ENCODE measurements around the gene ANO3. TPM values are rescaled to one million over a fixed set of nuclear protein-coding genes. Genes with fewer than 3 reads are reported as not detected.

The ANO3 gene
- total and polyA plus RNA-seq, 4 donors, result under 0.01 to 2.0 (median 0.40) TPM

- no peak overlapping the region for H3K4me3 ChIP-seq (ENCODE audit: low read depth in 1 of 3, low read length in 3 of 3)
- H3K36me3 ChIP-seq (ENCODE audit: control insufficient read depth in 4 of 4, insufficient read depth in 3 of 4, low read depth in 1 of 4, low read length in 3 of 4), result no peaks in the 10 kb centered on the region
- H3K9ac ChIP-seq (ENCODE audit: low read depth in 1 of 2, low read length in 2 of 2), result no peak overlapping the region
- no peak overlapping the region for H3K27ac ChIP-seq (ENCODE audit: low read depth in 1 of 2, low read length in 2 of 2)
- H3K4me1 ChIP-seq (ENCODE audit: control insufficient read depth in 4 of 4, insufficient read depth in 4 of 4, low read length in 3 of 4), result no peaks in the 10 kb centered on the region
- TF ChIP-seq NR2F2 (IDR thresholded peaks at IDR 0.05) (no peak), HNF4G (IDR thresholded peaks at IDR 0.05) (no peak), TAF1 (conservative IDR thresholded peaks at IDR 0.05) (no peak)
- peaks cover 0 to 11% (median 3%) of the 10 kb centered on the region in 4 donors for H3K9me3 ChIP-seq (ENCODE audit: control insufficient read depth in 4 of 4, low read length in 3 of 4)
- H3K27me3 ChIP-seq (ENCODE audit: control insufficient read depth in 4 of 4, insufficient read depth in 4 of 4, low read length in 3 of 4), result no peaks in the 10 kb centered on the region
- 87% methylated on average over 1 of the region's 1 CpG for WGBS
- DNase-seq (ENCODE audit: low spot score), result no peak
Observed at GRCh38 chr11:26365284-26365683, 33.4 kb downstream of the ANO3 start.

GRCh38 chr11:26377619-26378018, 45.7 kb downstream of the ANO3 start:
- no peaks in the 10 kb centered on the region for H3K36me3 ChIP-seq (ENCODE audit: control insufficient read depth in 4 of 4, insufficient read depth in 3 of 4, low read depth in 1 of 4, low read length in 3 of 4)
- no peak overlapping the region for H3K27ac ChIP-seq (ENCODE audit: low read depth in 1 of 2, low read length in 2 of 2)
- no peak overlapping the region for H3K4me3 ChIP-seq (ENCODE audit: low read depth in 1 of 3, low read length in 3 of 3)
- no peaks in the 10 kb centered on the region for H3K27me3 ChIP-seq (ENCODE audit: control insufficient read depth in 4 of 4, insufficient read depth in 4 of 4, low read length in 3 of 4)
- peaks cover 0 to 4% (median 1%) of the 10 kb centered on the region in 4 donors for H3K9me3 ChIP-seq (ENCODE audit: control insufficient read depth in 4 of 4, low read length in 3 of 4)
- DNase-seq (ENCODE audit: low spot score), result no peak
- no peak overlapping the region for H3K9ac ChIP-seq (ENCODE audit: low read depth in 1 of 2, low read length in 2 of 2)
- no peak for TF ChIP-seq YY1 (IDR thresholded peaks at IDR 0.05)
- no peak for TF ChIP-seq RAD21 (IDR thresholded peaks at IDR 0.05)
- no peak for TF ChIP-seq HNF4A (conservative IDR thresholded peaks at IDR 0.05)
- no peak for TF ChIP-seq HNF4G (IDR thresholded peaks at IDR 0.05)
- TF ChIP-seq MAX (IDR thresholded peaks at IDR 0.05), result no peak
- TF ChIP-seq ZBTB33 (IDR thresholded peaks at IDR 0.05), result no peak
- no peak for TF ChIP-seq SP1 (IDR thresholded peaks at IDR 0.05)
- WGBS, result 83% methylated on average over 1 of the region's 1 CpG
- H3K4me1 ChIP-seq (ENCODE audit: control insufficient read depth in 4 of 4, insufficient read depth in 4 of 4, low read length in 3 of 4), result no peaks in the 10 kb centered on the region

- H3K4me1 ChIP-seq (ENCODE audit: control insufficient read depth in 4 of 4, insufficient read depth in 4 of 4, low read length in 3 of 4), result no peaks in the 10 kb centered on the region
- DNase-seq (ENCODE audit: low spot score), result no peak
- no peak overlapping the region for H3K9ac ChIP-seq (ENCODE audit: low read depth in 1 of 2, low read length in 2 of 2)
- 44% methylated on average over 1 of the region's 1 CpG for WGBS
- H3K27ac ChIP-seq (ENCODE audit: low read depth in 1 of 2, low read length in 2 of 2), result no peak overlapping the region
- TF ChIP-seq ZBTB33 (IDR thresholded peaks at IDR 0.05), result no peak
- no peak for TF ChIP-seq EGR1 (IDR thresholded peaks at IDR 0.05; ENCODE audit: low read depth in 2 of 2)
- no peak for TF ChIP-seq ATF3 (IDR thresholded peaks at IDR 0.05)
- no peak for TF ChIP-seq GABPA (IDR thresholded peaks at IDR 0.05 in 1 of 2, conservative IDR thresholded peaks at IDR 0.05 in 1 of 2)
- no peak for TF ChIP-seq SP1 (IDR thresholded peaks at IDR 0.05)
- TF ChIP-seq HNF4A (conservative IDR thresholded peaks at IDR 0.05), result no peak
- no peak for TF ChIP-seq JUND (IDR thresholded peaks at IDR 0.05)
- no peak overlapping the region for H3K4me3 ChIP-seq (ENCODE audit: low read depth in 1 of 3, low read length in 3 of 3)
- no peaks in the 10 kb centered on the region for H3K27me3 ChIP-seq (ENCODE audit: control insufficient read depth in 4 of 4, insufficient read depth in 4 of 4, low read length in 3 of 4)
- H3K36me3 ChIP-seq (ENCODE audit: control insufficient read depth in 4 of 4, insufficient read depth in 3 of 4, low read depth in 1 of 4, low read length in 3 of 4), result no peaks in the 10 kb centered on the region
- H3K9me3 ChIP-seq (ENCODE audit: control insufficient read depth in 4 of 4, low read length in 3 of 4), result no peaks in the 10 kb centered on the region
Observed at GRCh38 chr11:26399336-26399735, 67.4 kb downstream of the ANO3 start.
